COR-L47 (cell line): ENCODE measurements around the gene PWWP2B.
"Not testable (repeated sequence)": the region's sequence is repeated elsewhere in the genome, so short reads cannot be mapped to it uniquely, and the experiment has no call there.

ENCODE experiments used
- DNase-seq: peaks from one replicate; lab custom pipeline; 2025; lab: John Stamatoyannopoulos, UW

PWWP2B gene

DNA sequence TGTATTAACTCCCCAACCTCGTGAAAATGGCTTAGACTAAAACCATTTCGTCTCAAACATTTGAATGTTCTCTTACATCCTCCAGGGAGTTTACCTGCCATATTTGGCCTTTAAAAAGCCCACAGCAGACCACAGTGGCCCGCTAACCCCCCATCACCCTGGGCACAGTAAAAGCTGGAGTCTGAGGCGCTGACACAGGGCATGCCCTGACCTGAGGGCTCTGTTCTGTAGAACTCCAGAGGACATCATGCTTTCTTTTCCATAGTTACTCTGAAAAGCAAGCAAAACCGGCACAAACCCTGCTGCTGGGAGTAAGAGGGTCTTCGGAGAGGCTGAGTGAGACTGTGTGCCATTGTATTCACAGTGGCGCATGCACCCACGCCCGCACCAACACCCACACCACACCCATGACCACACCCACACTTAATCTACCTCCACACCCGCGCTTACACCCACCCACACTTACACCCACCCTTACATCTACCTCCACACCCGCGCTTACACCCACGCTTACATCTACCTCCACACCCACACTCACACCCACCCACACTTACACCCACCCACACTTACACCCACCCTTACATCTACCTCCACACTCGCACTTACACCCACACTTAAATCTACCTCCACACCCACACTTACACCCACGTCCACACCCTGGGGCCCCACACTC lies 32.9 kb upstream of the PWWP2B start:
- no peak for DNase-seq

DNA sequence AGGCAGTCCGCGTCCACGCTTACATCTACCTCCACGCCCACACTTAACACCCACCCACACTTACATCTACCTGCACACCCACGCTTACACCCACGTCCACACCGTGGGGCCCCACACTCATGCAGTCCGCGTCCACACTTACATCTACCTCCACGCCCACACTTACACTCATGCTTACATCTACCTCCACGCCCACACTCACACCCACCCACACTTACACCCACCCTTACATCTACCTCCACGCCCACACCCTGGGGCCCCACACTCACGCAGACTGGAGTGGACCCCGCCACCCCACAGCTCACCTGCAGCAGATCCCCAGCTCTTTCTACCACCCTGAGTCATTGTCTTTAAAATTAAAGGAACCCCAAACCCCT lies 32.4 kb upstream of the PWWP2B start:
- DNase-seq: no peak

DNA sequence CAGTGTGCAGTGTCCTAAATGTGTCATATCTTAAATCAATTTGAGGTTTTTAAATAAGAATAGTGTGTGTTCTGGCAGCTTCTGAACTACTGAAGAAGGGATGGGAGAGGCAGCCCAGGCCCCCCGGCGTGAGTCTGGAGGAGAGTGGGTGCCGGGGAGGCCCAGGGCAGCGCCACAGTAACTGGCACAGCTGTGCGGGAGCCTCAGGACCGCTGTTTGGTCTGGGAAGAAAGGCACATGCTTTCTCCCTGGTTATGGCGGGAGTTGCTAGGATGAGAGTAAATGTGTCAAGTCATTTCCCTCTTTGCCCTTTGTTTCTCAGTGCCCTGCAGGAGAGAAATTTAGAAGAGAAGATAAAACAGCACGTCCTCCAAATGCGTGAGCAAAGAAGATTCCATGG lies 31.9 kb upstream of the PWWP2B start:
- no peak for DNase-seq

DNA sequence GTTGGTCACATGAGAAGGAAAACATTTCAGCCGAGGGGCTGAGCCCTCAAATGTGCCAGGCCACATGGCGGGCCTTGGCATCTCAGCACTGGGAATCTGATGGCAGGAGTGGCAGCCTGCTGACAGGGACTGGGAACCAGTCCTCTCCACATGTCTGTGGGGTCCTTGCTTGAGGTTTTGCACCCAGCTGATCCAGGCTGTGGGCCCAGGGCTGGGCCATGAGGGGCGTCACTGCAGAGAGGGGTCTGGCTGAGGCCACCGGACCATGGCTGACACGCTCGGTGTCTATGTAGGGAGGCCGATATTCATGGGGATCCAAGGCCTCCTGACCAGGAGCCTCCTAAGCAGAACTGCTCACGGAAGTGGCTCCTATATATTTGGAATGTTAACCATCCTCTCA lies 31.0 kb upstream of the PWWP2B start:
- DNase-seq: no peak

DNA sequence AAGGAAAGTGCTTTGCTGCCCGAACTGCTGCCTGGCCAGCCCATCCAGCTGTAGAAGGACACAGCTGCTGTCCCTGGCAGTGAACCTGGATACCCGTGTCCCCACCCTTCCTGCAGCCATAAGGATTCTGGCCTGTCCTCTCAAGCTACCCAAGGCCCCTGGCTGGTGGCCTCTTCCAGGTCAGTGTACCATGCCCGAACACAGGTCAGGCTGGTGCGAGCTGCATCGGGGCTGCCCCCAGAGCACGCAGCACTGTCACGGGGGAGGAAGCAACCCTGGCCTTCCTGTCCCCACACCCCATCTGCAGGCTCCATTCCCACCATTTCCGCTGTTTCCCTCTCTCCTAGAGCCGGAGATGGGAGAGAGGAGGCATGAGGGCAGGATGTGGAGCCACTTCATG lies 30.5 kb upstream of the PWWP2B start:
- no peak for DNase-seq

DNA sequence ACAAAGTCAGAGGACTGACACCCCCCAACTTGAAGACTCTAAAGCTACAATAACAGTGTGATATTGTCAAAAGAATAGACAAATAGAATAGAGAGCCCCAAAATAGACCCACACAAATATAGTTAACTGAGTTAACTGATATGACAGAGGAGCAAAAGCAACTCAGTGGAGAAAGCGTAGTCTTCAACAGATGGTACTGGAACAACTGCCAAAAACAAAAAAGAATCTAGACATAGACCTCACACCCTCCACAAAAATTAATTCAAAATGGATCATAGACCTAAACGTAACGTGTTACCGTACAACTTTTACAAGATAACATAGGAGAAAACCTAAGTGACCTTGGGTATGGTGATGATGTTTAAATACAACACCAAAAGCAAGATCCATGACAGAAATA lies 28.6 kb upstream of the PWWP2B start:
- no peak for DNase-seq

DNA sequence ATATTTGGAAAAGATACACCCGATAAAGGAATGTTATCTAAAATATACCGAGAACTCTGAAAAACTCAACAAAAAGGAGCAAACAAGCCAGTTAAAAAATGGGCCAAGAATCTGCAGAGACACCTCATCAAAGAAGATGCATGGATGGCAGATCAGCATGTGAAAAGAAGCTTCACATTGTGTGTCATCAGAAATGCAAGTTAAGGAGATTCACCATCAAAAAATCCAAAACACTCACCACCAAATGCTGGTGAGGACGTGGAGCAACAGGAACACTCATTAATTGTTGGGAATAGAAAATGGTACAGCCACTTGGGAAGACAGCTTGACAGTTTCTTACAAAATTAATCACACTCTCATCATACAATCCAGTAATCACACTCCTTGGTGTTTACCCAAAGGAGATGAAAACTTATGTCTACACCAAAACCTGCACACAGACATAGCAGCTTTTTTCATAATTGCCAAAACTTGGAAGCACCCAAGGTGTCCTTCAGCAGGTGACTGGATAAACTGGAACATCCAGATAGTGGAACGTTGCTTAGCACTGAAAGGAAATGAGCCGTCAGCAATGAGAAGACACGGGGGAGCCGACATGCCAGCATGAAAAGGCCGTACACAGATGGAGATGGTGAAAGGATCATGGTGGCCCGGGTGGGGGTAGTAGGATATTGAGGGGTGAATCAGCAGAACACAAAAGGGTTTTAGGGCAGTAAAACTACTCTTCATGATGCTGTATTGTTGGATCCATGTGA lies 27.9 kb upstream of the PWWP2B start:
- no peak for DNase-seq

DNA sequence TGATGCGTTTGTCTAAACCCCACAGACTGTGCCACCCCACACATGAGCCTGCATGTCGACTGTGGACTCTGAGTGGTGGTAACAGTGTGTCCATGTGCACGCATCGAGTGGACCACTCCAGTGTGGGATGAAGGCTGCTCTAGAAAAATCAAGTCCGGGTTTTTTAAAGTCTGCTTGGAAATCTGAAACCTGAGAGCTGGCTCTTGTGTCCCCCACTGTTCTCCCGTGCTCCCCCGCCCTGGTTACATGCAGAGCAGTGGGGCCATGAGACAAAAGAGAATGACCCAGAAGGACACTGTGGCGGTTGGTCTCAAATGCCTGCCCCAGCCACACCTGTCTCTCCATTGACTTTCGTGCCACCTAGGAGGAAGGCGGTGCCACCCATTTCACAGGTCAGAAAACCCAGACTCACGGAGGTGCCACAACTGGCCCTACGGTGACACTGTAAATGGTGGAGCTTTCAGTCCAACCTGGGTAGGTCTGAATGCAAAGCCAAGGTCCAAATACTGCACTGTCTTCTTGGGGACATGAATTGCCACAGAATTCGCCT lies 27.3 kb upstream of the PWWP2B start:
- DNase-seq: no peak

DNA sequence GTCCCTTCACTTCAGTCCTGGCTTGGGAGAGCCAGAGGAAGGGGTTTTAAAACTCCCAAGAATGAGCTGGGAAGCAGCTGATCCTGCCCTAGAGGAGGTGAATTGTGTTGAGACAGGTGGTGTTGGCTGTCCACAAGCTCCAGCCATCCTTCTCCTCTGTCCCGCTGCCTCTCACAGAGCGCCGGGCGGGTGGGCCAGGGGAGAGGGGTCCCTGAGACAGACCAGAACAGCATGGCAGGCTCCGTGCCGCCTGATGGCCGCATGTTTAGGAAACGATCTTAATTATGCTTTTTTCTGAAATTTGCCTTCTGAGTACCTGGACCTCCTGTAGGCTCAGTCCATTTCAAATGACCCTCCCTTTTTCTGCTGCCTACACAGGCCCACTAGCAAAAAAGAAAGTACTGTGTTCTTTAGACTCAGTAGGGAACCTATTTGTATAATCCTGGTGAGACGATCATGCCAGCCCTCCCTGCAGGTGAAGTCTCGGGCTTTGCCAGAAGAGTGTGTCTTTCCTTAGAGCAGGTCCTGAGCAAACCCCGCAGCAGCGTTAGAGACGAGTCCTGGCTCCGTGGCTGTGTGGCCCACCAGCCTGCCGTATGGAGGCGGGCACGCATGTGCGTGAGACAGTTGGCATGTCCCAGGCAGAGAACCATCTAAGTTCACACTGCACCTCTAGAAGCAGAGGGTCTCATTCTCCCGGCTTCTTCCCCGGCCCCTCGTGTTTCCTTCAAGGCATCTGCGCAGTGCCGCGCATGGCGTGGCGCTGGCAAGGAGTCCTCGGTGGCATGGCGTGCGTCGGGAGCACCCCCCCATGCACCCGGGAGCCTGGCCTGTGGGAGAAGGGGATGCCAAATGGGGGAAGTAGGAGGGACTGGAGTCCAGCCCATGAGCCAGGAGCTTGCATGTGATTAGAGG lies 26.3 kb upstream of the PWWP2B start:
- DNase-seq: no peak

DNA sequence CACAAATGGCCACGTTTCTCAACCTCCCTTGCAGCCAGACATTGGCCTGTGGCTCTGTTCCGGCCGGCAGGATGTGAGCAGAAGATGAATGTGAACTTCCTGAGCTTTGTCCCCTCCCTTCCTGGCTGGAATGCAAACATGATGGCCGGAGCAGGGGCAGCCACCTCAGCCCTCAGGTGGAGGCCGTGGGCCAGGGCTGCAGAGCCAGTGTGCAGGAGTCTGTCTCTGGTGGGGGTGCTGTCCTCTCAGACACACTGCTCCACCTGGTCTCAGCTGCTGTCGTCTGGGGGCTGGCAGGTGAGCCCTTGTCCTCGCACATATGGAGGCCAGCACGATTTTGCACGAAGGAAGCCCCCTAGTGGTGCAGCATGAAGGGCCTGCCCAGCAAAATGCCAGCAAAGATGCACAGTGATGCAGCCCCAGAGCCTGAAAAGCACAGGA lies 25.3 kb upstream of the PWWP2B start:
- no peak for DNase-seq

DNA sequence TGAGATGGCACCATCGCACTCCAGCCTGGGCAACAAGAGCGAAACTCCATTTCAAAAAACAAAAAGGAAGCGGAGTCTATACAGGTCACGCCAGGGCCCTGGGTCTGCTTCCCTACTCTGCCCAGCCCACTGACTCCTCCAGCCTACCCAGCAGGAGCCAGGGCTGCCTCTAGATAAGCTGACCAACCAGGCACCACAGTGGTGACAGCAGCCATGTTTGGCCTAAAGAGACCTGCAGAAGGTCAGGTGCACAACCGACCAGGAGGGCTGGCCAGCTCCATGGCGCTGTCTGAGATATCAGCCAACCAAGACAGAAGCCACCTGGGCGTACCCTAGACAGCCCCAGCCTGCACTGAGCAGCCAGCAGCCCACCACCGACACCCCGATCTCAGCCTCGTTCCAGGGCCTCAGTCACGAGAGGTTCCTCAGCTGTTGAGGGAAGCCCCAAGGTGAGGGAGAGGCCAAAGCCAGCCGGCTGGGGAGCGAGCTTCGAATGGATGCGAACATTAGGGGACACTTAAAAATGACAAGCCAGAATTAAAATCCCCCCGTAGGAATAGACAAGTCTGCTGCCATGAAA lies 24.4 kb upstream of the PWWP2B start:
- DNase-seq: no peak

DNA sequence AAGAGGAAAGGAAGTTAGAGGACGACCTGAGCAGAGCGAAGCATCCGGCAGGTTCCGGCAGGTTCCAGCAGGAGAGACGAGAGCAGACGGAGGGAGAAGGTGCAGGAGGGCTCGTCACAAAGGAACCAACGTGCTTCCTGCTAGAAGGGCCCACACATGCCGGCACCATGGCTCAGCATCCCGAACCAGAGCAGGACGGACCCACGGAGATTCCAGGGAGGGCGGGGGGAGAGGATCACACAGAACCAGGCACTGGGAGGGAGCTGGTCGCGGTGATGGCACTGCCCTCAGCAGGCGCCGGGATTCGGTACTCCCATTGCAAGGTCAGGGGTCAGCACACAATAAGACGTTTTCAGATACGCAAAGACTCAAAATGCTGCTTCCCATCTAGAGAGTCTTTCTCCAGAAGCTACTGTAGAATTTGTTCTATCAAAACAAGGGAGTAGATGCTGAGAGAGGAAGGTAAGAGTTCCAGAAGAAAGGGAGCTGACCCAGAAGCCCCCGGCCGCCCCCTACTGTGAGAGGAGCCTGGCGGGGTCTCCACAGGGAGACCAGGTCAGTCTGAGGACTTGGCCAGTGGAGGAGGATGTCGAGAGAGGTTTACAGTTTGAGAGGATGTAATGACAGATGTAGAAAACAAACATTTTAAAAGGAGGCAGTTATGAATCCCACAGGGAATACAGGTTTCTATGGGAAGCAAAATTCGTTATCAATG lies 23.6 kb upstream of the PWWP2B start:
- no peak for DNase-seq

DNA sequence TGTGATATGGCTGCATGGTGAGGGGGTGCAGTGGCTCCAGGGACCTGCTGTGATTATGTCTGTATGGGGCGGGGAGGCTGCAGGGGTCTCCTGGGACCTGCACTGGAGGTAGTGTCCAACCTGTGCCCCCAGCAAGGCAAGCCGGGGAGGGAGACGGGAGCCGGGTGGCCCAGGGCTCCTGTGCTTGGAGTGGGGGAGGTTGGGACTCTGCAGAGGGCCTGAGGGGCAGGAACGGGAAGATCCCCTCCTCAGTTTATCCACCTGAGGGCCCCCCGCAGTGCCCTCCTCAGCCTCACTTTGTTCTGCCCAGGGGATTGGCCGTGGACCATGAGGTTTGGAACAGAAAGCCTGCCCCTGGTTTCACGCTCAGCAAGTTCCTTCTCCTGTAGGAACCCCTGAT lies 22.8 kb upstream of the PWWP2B start:
- DNase-seq: no peak

DNA sequence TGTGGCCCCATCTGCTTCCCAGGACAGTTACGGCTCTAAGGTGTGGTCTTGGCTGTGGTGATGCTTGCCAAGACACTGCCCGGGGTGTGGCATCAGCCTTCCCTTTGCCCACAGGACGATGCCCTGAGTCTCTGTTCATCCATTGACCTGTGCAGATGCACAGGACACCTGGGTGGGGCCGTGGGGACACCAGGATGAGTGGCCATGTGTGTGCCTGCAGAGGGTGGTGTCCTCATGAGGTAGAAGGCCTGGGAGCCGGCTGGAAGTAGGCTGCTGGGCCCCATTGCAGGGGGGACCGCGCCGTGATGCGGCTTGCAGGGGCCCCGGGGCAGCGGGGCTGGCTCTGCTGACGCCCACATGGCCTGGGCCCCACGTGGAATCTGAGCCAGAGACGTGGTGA lies 22.4 kb upstream of the PWWP2B start:
- DNase-seq: no peak

DNA sequence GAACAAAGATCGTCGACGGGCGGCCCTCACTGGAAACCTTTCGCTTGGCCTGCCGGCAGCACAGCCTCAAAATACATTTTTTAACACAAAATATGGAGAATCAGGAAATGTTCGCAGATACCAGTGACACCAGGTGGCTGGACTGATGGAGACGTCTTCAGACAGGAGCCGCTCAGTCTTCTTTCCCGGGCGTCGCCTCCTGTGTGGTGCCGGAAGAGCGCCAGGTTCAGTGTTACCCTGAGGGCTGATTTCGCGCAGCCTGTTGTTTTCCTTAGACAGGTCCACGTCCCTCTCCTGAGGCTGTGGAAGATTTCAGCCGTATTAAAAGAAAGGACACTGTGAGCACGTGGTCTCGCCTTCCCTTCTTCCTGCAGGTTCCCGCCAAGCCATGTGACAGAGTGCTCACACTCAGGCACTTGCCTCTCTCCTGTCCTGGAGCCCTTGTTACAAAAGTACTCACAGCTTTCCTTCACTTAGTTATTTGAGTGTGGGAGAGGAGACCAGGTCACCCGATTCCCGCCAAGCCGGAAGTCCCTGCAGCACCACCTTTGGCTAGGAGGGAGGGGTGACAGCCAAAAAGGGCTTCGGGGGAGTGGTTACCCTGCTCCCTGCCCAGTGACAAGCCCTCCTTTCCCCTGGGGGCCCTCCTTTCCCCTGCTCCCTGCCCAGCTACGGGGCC lies 21.7 kb upstream of the PWWP2B start:
- DNase-seq: no peak

DNA sequence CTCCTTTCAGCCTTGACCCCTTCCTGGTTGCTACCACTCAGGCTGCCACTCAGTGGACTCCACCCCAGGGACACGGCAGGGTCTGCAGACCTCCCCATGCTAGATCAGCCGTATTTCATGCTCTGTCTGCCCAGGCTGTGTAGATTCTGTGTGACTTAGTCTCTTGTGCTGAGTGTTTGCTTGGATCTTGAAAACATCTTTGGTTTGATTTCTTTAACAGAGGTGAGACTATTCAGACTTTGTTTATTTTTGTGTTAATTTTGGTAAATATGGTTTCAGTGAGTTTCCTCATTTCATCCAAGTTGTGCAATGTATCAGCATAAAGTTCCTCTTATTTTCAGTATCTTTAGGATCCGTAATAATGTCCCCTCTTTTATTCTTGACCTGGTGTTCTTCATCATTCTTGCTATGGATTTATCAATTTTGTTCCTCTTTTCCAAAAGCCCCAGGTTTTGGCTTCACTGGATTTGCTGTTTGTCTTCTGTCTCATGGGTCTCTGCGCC lies 21.2 kb upstream of the PWWP2B start:
- DNase-seq: no peak

DNA sequence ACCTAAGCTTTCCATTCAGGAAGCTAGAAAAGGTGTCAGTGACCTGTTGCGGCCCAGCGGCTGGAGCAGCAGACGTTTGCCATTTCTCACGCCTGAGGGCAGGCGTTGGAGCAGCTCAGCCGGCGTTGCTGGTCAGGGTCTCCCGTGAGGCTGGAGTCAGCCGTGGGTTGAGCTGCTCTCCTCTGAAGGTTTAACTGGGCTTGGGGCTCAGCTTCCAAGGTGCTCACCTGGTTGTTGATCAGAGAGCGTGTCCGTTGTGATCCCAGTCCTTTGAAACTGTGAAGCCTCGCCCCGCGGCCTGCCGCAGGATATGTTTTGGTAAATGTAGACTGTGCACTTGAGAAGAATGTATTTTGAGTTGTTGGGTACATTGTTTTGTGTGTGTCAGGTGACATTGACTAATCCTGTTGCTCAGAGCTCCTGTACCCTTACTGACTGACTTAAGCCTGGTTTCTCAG lies 20.6 kb upstream of the PWWP2B start:
- DNase-seq: no peak

DNA sequence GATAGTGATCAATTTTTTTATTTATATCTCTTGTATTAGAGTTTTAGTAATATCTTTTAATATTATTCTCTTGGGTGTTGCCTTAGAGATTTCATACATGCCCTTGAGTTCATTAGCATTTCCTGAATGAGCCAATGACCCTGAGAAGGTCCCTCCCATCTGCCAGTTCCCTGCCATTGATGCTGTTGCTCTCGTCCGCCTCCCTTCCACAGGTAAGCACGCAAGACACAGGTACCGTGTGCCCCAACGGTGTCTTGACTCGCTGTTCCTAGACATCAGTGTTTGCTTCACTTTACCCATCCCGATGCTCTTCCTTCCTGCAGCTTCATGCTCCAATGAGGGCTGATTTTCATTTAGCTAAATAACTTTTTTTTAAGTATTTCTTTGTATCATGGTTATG lies 19.7 kb upstream of the PWWP2B start:
- no peak for DNase-seq

DNA sequence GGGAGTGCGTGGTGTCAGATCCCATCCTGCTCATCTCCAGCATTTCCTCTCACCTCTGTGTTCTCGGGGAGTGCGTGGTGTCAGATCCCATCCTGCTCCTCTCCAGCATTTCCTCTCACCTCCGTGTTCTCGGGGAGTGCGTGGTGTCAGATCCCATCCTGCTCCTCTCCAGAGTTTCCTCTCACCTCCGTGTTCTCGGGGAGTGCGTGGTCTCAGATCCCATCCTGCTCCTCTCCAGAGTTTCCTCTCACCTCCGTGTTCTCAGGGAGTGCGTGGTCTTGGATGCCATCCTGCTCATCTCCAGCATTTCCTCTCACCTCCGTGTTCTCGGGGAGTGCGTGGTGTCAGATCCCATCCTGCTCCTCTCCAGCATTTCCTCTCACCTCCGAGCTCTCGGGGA lies 18.0 kb upstream of the PWWP2B start:
- DNase-seq: not testable (repeated sequence)

DNA sequence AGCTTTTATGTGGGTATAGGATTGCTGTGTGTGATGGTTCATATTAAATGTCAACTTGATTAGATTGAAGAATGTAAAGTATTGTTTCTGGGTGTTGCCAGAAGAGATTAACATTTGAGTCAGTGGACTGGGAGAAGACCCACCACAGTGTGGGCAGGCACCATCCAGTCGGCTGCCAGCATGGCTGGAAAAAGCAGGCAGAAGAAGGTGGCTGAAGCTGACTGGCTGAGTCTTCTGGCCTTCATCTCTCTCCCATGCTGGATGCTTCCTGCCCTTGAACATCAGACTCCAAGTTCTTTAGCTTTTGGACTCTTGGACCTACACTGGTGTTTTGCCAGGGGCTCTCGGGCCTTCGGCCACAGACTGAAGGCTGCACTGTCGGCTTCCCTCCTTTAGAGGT lies 16.0 kb upstream of the PWWP2B start:
- not testable (repeated sequence) for DNase-seq

DNA sequence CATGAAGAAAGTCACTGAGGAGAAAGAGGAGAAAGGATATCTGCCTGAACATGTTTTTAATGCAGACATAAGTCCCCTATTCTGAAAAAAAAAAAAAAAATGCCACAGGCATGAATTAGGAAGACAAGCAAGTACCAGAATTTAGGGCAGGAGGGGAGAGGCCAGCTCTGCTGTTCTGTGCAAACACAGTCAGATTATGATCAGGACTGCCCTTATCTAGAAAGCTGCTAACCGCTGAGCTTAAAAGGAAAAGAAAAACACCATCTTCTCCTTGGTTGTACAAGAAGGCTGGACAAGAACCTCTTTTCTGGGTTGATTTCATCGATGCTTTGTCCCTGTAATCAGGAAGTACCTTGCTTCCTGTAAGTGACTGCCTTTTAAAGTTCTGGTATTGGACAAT lies 15.3 kb upstream of the PWWP2B start:
- DNase-seq: no peak
